GM19193 (cell line): ENCODE results near the gene GNG12.

Experiments used
- POLR2A ChIP-seq: IDR thresholded peaks from 4 replicates; pipeline ENCODE4 v1.6.1; 2011; ENCODE audit not compliant: insufficient read depth, insufficient read length; ENCODE audit errors: extremely low read depth

Gene GNG12

GRCh38 chr1:67811781-67812180 lies 21.5 kb downstream of the GNG12 start:
- no peak for TF ChIP-seq POLR2A

GRCh38 chr1:67809887-67810286 lies 23.4 kb downstream of the GNG12 start:
- TF ChIP-seq POLR2A: no peak

GRCh38 chr1:67807282-67807681 lies 26.0 kb downstream of the GNG12 start:
- no peak for TF ChIP-seq POLR2A

GRCh38 chr1:67804710-67805109 lies 28.6 kb downstream of the GNG12 start:
- TF ChIP-seq POLR2A: no peak

- TF ChIP-seq POLR2A: no peak
Measured at GRCh38 chr1:67803380-67804279, 29.6 kb downstream of the GNG12 start.

GRCh38 chr1:67802565-67802964 lies 30.7 kb downstream of the GNG12 start:
- TF ChIP-seq POLR2A: no peak

- TF ChIP-seq POLR2A: no peak
Measured at GRCh38 chr1:67801903-67802302, 31.4 kb downstream of the GNG12 start.

GRCh38 chr1:67795179-67795912 lies 37.9 kb downstream of the GNG12 start:
- no peak for TF ChIP-seq POLR2A

GRCh38 chr1:67793562-67793961 lies 39.7 kb downstream of the GNG12 start:
- no peak for TF ChIP-seq POLR2A

GRCh38 chr1:67792741-67793458 lies 40.4 kb downstream of the GNG12 start:
- TF ChIP-seq POLR2A: no peak

DNA sequence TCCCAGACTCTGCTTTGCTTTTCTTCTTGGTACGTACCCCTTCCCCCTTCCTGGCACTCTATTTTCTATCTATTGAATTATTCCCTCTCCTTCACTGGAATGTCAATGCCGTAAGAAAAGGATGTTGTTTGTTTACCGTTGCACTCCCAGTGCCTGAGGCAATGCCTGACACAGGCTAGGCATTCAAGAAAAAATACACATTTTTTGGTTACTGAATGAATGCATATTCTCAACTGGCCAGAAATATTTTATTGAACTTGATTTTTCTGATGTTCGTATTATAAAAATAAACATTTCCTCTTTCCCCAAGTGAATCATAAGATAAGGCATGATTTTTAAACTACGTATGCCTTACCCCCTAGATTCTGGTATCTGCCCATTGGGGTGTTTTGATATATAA lies 41.2 kb downstream of the GNG12 start:
- no peak for TF ChIP-seq POLR2A

DNA sequence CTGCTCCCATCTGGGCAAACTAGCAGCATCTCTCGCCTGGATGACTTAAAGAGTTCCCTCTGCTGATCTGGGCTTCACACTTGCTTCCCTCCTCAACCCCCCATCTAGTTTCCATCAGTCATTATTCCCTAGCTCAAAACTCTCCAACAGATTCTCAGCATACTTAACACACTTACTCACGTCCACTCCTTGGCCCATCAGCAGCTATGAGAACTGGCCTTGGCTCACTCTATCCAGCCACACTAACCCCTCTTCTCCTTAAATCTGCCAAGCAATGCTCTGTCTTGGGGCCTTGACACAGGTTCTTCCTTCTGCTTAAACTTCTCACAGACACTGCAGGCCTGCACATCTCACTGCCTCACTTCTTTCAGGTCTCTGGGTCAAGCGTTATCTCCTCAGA lies 41.6 kb downstream of the GNG12 start:
- TF ChIP-seq POLR2A: no peak

GRCh38 chr1:67791261-67791660 lies 42.0 kb downstream of the GNG12 start:
- TF ChIP-seq POLR2A: no peak

GRCh38 chr1:67790201-67790692 lies 43.0 kb downstream of the GNG12 start:
- no peak for TF ChIP-seq POLR2A

DNA sequence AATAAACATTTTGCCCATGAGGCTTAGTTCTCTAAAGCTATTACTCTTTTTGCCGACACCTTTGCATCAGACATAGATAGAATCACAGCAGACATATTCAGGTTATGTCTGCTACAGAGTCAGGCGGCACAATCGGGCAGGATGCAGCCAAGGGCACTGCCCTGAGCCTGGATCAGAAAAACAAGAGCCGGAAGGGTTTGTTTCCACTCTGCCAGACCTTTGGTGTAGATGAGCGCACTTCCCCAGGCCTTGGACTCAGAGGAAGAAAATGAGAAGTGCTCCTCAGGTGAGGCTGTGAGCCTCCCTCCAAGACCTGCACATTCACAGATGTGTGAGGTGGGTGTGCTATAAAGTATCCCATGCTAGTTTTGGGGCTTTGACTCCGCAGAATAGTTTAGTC lies 43.7 kb downstream of the GNG12 start:
- TF ChIP-seq POLR2A: no peak

DNA sequence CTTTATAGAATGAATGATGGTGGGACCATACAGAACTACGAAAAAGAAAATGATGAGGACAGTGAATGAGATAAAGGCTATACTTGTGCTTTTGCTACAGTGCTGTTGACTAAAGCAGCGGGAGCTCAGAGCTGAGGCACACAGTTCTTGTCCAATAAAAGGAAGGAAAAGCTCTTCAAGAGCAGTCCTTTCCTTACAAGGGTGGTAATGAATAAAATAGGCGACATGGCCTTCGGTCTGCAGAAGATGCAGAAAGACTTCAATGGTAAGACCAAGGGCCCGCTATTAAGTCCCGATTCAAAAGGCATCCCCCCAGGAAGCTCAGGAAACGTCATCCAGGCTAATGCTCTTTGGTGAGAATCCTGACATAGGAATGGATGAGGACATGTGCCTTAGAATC lies 44.4 kb downstream of the GNG12 start:
- no peak for TF ChIP-seq POLR2A

DNA sequence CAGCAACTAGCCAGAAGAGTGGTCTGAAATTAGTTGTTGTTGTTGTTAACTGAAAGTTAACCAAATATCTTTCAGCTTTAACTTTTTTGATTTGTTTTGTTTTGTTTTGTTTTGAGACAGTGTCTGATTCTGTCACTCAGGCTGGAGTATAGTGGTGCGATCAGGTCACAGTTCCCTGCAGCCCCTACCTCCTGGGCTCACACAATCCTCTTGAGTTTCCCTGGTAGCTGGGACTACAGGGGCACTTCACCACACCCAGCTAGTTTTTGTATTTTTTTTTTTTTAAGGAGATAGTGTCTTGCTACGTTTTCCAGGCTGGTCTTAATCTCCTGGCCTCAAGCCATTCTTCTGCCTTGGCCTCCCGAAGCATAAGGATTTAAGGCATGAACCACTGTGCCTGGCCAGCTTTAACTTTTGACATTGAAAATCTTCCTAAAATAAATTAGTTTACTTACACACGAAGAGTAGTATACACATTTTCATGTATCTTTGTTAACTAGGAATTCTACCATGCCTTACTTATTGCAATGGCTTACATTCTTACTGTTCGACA lies 45.0 kb downstream of the GNG12 start:
- TF ChIP-seq POLR2A: no peak
